GM15510 (cell line): ENCODE results near the gene LCK.

Experiments used
- POLR2A ChIP-seq: IDR thresholded peaks from 3 replicates; pipeline ENCODE4 v1.6.1; 2011; ENCODE audit warnings: borderline replicate concordance; ENCODE audit not compliant: insufficient read length; ENCODE audit errors: extremely low read depth

Gene LCK

DNA sequence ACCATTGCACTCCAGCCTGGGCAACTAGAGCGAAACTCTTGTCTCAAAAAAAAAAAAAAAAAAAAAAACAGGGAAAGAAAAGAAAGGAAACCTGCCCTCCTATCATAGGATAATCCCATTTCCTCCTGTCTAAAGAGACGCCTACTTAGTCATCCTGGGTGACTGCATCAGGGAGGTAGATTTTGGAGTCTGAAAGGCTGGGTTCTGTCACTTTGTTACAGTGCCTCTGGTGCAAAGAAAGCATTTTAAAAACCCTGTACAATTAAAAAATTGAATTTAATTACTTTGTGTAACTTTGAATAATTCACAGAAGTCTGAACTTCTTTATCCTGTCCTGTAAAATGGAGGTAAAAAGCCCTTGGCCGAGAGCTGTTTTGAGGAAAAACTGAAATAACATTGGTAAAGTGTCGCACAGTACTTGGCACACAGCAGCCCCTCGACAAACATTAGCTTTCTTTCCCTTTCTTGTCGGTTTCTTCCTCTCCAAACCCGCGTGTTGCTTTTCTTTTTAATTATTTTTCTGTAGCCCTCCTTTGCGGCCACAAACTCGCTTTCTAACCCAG lies 40.2 kb downstream of the LCK start:
- no peak for TF ChIP-seq POLR2A

GRCh38 chr1:32291708-32292538 lies 40.9 kb downstream of the LCK start, which contains the start of gene HDAC1:
Gene HDAC1 (plus strand): TSS chr1:32292083. CDS start chr1:32292170, 87 bp downstream.
- TF ChIP-seq POLR2A, result peak; percentile 74

- no peak for TF ChIP-seq POLR2A
Observed at GRCh38 chr1:32299327-32299726, 48.3 kb downstream of the LCK start.

DNA sequence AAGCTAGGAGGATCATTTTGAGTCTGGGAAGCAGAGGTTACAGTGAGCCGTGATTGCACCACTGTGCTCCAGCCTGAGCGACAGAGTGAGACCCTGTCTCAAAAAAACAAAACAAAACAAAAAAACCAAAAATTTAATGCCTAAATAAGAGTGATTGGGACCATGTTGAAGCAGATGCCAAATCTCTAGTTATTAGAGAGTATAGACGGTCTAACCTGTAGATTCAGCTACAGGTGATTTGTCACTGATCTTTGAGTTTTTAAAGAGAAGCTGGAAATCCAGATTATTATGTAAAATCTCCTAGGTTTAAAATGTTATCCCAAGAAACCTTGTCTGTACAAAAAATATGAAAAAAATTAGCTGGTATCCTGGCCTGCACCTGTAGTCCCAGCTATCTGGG lies 52.3 kb downstream of the LCK start:
- TF ChIP-seq POLR2A, result no peak

GRCh38 chr1:32303997-32304622 lies 53.0 kb downstream of the LCK start:
- no peak for TF ChIP-seq POLR2A

- no peak for TF ChIP-seq POLR2A
Observed at GRCh38 chr1:32305310-32305709, 54.2 kb downstream of the LCK start.

- no peak for TF ChIP-seq POLR2A
Observed at GRCh38 chr1:32307324-32307723, 56.3 kb downstream of the LCK start.

DNA sequence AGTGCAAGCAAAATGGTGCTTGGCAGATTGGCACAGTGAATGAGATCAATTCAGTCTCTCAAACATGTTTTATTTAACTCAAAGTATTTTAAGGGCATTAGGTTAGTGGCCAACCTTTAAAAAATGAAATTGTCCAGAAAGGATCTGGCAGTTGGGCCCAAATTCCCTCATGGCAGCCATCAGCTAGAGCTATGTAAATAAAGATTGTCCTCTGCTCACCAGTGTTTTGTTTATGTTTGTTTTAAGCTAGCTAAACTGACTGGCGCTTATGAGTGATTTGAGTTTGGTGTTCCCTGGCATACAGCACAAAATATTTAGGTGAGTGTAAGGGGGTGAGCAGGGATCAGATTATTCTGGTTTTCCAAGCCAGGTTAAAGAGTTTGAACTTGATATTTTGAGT lies 58.9 kb downstream of the LCK start:
- TF ChIP-seq POLR2A, result no peak

GRCh38 chr1:32311709-32312393 lies 60.8 kb downstream of the LCK start:
- TF ChIP-seq POLR2A, result no peak

GRCh38 chr1:32316903-32317277 lies 65.8 kb downstream of the LCK start:
- TF ChIP-seq POLR2A, result no peak

DNA sequence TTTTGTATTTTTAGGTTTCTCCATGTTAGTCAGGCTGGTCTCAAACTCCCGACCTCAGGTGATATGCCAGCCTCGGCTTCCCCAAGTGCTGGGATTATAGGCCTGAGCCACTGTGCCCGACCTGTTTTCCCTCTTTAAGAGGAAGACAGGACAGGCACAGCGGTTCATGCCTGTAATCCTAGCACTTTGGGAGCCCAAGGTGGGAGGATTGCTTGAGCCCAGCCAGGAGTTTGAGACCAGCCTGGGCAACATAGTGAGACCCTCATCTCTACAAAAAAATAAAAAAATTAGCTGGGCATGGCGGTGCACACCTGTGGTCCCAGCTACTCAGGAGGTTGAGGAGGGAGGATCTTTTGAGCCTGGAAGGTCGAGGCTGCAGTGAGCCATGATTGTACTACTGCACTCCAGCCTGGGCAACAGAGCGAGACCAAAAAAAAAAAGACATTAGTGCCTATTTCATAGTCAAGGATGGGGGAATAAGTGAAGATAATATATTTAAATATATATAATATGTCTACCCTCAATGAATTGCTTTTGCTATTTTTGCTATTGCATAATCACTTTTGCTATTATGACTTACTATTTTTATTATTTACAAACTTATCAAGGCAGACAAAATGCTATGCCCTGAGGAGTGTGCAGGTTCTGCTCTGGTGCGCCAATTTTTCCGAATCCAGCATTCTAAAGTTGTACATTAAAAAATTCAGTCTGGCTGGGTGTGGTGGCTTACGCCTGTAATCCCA lies 67.2 kb downstream of the LCK start:
- TF ChIP-seq POLR2A, result no peak

DNA sequence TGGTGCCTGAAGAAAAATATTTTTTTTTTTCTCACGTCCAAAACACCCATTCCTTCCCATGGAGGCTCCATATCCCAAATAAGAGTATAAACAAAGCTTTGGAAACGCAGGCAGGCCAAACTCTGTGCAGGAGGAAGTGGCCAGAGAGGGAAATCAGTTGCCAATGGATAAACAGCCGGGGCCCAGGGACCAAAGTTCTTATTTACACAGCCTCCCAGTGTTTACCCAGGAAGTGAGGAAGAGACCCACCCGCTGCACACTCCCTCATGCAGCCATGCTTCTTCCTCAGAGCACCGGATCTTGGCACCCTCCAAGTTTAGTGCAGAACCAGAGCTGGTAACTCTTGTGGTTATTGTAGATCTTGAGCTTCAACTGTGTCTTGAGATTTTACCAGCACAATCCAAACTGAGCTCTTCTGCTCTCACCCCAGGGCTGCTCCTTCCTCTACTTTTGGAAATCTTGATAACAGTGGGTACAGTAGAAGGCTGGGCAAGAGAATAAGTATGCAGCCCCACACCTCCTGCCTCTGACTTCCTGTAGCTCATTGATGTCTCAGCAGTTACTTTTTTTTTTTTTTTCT lies 70.7 kb downstream of the LCK start:
- TF ChIP-seq POLR2A, result no peak

GRCh38 chr1:32327204-32327603 lies 76.1 kb downstream of the LCK start:
- TF ChIP-seq POLR2A, result no peak

DNA sequence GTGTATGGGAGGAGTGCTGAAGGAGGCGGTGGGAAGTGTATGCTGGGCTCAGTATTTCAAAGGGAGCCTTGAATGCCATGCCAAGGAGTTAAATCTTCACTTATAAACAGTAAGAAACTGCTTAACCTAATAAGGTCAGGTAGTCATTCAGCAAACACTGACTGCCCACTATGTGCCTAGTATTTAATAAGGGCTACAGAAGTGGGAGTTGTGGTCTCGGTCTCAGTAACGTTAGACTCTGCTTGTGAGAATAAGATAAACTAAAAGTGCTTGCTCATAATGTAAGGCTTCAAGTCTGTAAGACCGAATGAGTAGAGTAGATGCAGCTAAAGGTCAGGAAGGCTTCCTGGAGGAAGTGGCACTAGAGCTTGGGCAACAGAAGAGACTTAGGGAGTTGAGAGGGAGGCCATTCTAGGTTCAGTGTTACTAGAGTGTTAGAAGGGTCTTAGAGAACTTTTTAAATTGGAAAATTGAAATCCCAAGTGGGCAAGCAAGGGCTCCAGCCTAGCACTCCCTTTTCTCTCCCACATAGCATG lies 78.9 kb downstream of the LCK start:
- no peak for TF ChIP-seq POLR2A
